NT2/D1 (cell line): ENCODE measurements around the gene CSAG1.
"Not testable (repeated sequence)": the region's sequence is repeated elsewhere in the genome, so short reads cannot be mapped to it uniquely, and the experiment has no call there.

Experiments
- DNase-seq: peaks from one replicate; pipeline ENCODE4 v3.0.0-alpha.2; 2011; ENCODE audit warnings: low read depth, low spot score
- H3K27me3 ChIP-seq: 2 replicates; pipeline ENCODE4 v1.6.0; 2011; ENCODE audit warnings: mild to moderate bottlenecking; ENCODE audit not compliant: insufficient read length, insufficient read depth
- H3K36me3 ChIP-seq: 2 replicates; pipeline ENCODE4 v1.6.1; 2011; ENCODE audit warnings: mild to moderate bottlenecking, low read length, mixed read lengths; ENCODE audit not compliant: insufficient read depth, insufficient read length
- H3K4me1 ChIP-seq: 2 replicates; pipeline ENCODE4 v1.5.1; 2011; ENCODE audit not compliant: insufficient read depth, insufficient read length
- H3K4me3 ChIP-seq: 2 replicates; pipeline ENCODE4 v1.5.1; 2011; ENCODE audit warnings: low read depth; ENCODE audit not compliant: insufficient read length
- H3K9ac ChIP-seq: 2 replicates; pipeline ENCODE4 v1.6.0; 2011; ENCODE audit warnings: low read depth; ENCODE audit not compliant: insufficient read length
- H3K9me3 ChIP-seq: 2 replicates; pipeline ENCODE4 v1.5.1; 2011; ENCODE audit warnings: mild to moderate bottlenecking, low read length; ENCODE audit not compliant: insufficient read depth
- SUZ12 ChIP-seq: IDR thresholded peaks from 2 replicates; pipeline ENCODE4 v1.6.1; 2011; ENCODE audit not compliant: insufficient read length, insufficient read depth; ENCODE audit errors: extremely low read depth
- YY1 ChIP-seq: IDR thresholded peaks from 2 replicates; pipeline ENCODE4 v1.6.1; 2011; ENCODE audit not compliant: insufficient read length, insufficient read depth
- ZNF274 ChIP-seq: IDR thresholded peaks from 2 replicates; pipeline ENCODE4 v1.6.1; 2011; ENCODE audit warnings: mild to moderate bottlenecking, low read depth, low read length

Gene CSAG1

GRCh38 chrX:152738560-152738959 is 5.0 kb upstream of the CSAG1 start:
- no peaks in the 10 kb centered on the region for H3K9me3 ChIP-seq
- H3K27me3 ChIP-seq, result no peaks in the 10 kb centered on the region
- H3K9ac ChIP-seq, result no peak overlapping the region
- H3K4me3 ChIP-seq, result no peak overlapping the region
- H3K36me3 ChIP-seq, result no peaks in the 10 kb centered on the region
- H3K4me1 ChIP-seq, result no peaks in the 10 kb centered on the region
- TF ChIP-seq YY1 (no peak), SUZ12 (no peak), ZNF274 (no peak)
- DNase-seq, result no peak

DNA sequence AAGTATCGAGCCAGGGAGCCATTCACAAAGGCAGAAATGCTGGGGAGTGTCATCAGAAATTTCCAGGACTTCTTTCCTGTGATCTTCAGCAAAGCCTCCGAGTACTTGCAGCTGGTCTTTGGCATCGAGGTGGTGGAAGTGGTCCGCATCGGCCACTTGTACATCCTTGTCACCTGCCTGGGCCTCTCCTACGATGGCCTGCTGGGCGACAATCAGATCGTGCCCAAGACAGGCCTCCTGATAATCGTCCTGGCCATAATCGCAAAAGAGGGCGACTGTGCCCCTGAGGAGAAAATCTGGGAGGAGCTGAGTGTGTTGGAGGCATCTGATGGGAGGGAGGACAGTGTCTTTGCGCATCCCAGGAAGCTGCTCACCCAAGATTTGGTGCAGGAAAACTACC is 3.0 kb upstream of the CSAG1 start:
- not testable (repeated sequence) for H3K36me3 ChIP-seq, H3K27me3 ChIP-seq, H3K4me1 ChIP-seq, H3K4me3 ChIP-seq, H3K9me3 ChIP-seq, DNase-seq, H3K9ac ChIP-seq

- H3K36me3 ChIP-seq, result no peaks in the 10 kb centered on the region
- H3K9ac ChIP-seq, result no peak overlapping the region
- H3K27me3 ChIP-seq, result no peaks in the 10 kb centered on the region
- TF ChIP-seq ZNF274, result no peak
- TF ChIP-seq YY1, result no peak
- no peak for TF ChIP-seq SUZ12
- no peaks in the 10 kb centered on the region for H3K4me1 ChIP-seq
- DNase-seq, result no peak
- no peak overlapping the region for H3K4me3 ChIP-seq
- no peaks in the 10 kb centered on the region for H3K9me3 ChIP-seq
Observed at GRCh38 chrX:152735860-152736511, 2.5 kb upstream of the CSAG1 start.

DNA sequence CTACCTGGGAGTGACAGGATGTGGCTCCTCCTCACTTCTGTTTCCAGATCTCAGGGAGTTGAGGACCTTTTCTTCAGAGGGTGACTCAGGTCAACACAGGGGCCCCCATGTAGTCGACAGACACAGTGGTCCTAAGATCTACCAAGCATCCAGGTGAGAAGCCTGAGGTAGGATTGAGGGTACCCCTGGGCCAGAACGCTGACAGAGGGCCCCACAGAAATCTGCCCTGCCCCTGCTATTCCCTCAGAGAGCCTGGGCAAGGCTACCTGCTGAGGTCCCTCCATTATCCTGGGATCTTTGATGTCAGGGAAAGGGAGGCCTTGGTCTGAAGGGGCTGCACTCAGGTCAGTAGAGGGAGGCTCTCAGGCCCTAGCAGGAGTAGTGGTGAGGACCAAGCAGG is 1.6 kb upstream of the CSAG1 start:
- H3K27me3 ChIP-seq, result no peaks in the 10 kb centered on the region
- DNase-seq, result no peak
- H3K9me3 ChIP-seq, result no peaks in the 10 kb centered on the region
- TF ChIP-seq YY1, result no peak
- TF ChIP-seq SUZ12, result no peak
- TF ChIP-seq ZNF274, result no peak
- H3K4me1 ChIP-seq, result no peaks in the 10 kb centered on the region
- no peak overlapping the region for H3K9ac ChIP-seq
- H3K36me3 ChIP-seq, result no peaks in the 10 kb centered on the region
- no peak overlapping the region for H3K4me3 ChIP-seq

DNA sequence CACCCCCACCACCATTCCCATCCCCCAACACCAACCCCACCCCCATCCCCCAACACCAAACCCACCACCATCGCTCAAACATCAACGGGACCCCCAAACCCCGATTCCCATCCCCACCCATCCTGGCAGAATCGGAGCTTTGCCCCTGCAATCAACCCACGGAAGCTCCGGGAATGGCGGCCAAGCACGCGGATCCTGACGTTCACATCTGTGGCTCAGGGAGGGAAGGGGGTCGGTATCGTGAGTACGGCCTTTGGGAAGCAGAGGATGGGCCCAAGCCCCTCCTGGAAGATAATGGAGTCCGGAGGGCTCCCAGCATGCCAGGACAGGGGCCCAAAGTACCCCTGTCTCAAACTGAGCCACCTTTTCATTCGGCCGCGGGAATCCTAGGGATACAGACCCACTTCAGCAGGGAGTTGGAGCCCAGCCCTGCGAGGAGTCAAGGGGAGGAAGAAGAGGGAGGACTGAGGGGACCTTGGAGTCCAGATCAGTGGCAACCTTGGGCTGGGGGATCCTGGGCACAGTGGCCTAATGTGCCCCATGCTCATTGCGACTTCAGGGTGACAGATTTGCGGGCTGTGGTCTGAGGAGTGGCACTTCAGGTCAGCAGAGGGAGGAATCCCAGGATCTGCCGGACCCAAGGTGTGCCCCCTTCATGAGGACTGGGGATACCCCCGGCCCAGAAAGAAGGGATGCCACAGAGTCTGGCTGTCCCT is 780 bp upstream of the CSAG1 start:
- DNase-seq, H3K9me3 ChIP-seq, H3K4me1 ChIP-seq, H3K27me3 ChIP-seq, H3K9ac ChIP-seq, H3K4me3 ChIP-seq, H3K36me3 ChIP-seq: not testable (repeated sequence)

DNA sequence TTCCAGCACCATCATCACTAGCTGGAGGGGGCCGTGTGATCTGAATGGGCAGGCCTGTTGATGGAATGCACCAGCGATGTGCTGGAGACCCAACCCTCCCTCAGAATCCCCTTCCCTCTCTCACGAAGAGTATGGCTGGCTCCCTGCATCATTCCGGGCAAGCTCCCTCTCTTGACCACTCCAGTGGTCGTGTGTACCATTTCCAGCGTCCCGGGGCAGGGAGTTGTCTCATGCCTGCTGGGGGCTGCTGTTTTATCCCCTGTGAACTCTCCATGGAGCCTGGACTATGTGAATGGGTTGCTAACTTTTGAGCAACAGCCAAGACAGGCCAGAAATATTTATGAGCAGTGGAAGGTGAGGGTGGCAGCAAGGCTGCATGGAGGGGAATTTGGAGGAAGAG is 8.1 kb downstream of the CSAG1 start:
- no peak overlapping the region for H3K4me3 ChIP-seq
- no peaks in the 10 kb centered on the region for H3K36me3 ChIP-seq
- no peak for TF ChIP-seq SUZ12
- TF ChIP-seq ZNF274, result no peak
- TF ChIP-seq YY1, result no peak
- DNase-seq, result peak; percentile 0
- no peak overlapping the region for H3K9ac ChIP-seq
- no peaks in the 10 kb centered on the region for H3K27me3 ChIP-seq
- no peaks in the 10 kb centered on the region for H3K4me1 ChIP-seq
- H3K9me3 ChIP-seq, result no peaks in the 10 kb centered on the region

- not testable (repeated sequence) for H3K4me3 ChIP-seq, H3K9ac ChIP-seq, H3K4me1 ChIP-seq, DNase-seq, H3K9me3 ChIP-seq, H3K36me3 ChIP-seq, H3K27me3 ChIP-seq
Observed at GRCh38 chrX:152713815-152714787, 19.4 kb downstream of the CSAG1 start, which contains the start of gene MAGEA2B. MAGEA2B (plus strand) TSS chrX:152714628; CDS start chrX:152717107, 2,479 bp downstream.

DNA sequence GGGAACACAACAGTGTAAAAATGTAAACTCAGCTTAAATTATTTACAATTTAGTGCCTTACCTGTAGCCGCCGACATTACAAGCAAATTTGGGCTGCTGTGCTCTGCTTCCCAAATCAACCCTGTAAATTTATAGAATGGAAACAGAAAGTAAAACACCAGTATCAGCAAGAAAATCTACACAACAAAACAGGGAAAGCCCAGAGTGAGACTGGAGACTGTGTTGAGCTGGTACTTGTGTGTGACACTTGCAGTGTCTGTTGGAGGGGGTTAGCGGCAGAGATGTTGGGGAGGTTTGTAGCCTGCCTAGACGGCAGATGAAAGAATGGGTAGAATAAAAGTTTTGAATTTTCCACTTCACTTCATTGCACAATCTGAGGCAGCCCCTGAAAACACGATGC is 20.3 kb downstream of the CSAG1 start:
- H3K4me1 ChIP-seq, H3K9ac ChIP-seq, H3K27me3 ChIP-seq, H3K4me3 ChIP-seq, DNase-seq, H3K36me3 ChIP-seq, H3K9me3 ChIP-seq: not testable (repeated sequence)

DNA sequence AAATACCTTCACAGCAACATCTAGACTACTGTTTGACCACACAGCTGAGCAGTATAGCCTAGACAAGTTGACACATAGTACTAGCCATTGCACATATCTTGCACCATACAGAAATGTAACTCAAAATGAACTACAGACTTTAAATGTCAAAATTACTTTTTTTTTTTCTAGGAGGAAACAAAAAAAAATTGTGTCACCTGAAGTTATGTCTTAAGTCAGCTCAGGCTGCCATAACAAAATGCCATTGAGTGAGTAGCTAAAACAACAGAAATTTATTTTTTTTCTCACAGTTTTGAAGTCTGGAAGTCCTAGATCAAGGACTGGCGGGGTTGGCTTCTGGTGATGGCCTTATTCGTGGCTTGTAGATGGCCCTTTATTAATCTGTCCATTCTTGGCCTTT is 24.3 kb downstream of the CSAG1 start, which contains the start of gene CSAG2:
CSAG2 (minus strand) TSS at position 101 of the 400 bp plus-strand sequence. CDS start 161 bp downstream, outside the sequence.
- not testable (repeated sequence) for DNase-seq, H3K4me1 ChIP-seq

DNA sequence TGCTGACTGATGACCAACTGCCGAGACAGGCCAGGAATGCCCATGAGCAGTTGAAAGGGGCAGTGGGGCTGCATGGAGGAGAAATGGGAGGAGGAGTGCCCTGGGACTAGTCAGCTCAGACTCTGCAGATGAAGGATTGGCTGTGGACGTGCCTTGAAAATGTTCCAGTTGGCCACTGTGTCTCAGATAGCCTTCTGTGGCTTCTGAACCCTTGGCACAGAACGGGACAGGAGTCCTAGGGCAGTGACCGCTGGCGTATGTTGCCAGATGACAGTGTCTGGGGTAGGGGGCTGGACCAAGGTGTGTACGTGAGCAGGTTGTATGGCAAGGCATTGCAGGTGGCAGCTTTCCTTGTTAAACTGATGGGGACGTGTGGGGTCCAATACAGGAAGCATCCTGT is 27.0 kb downstream of the CSAG1 start:
- H3K4me3 ChIP-seq, H3K36me3 ChIP-seq, H3K9me3 ChIP-seq, DNase-seq, H3K4me1 ChIP-seq, H3K27me3 ChIP-seq, H3K9ac ChIP-seq: not testable (repeated sequence)

More for the DNA sequence above, 24.3 kb downstream of the CSAG1 start, which contains the start of gene CSAG2:
- not testable (repeated sequence) for H3K27me3 ChIP-seq, H3K4me3 ChIP-seq, H3K36me3 ChIP-seq, H3K9ac ChIP-seq, H3K9me3 ChIP-seq
